Dendritic cell treated with granulocyte-macrophage colony-stimulating factor and Interleukin-4, amounts not matched to agents 40 ng/mL and 50 ng/mL, for 4 days (primary cell): ENCODE results near the gene PTOV1.

Source experiments
- H3K27ac Mint-ChIP-seq: one replicate; pipeline ENCODE4 v1.8.0; 2022; ENCODE audit warnings: mild to moderate bottlenecking, mixed read lengths
- H3K27me3 Mint-ChIP-seq: one replicate; pipeline ENCODE4 v1.8.0; 2022; ENCODE audit warnings: mild to moderate bottlenecking, mixed read lengths
- H3K36me3 Mint-ChIP-seq: one replicate; pipeline ENCODE4 v1.8.0; 2022; ENCODE audit warnings: low read depth, mixed read lengths
- H3K4me1 Mint-ChIP-seq: one replicate; pipeline ENCODE4 v1.8.0; 2022; ENCODE audit warnings: low read depth, mixed read lengths
- H3K4me3 Mint-ChIP-seq: one replicate; pipeline ENCODE4 v1.8.0; 2022; ENCODE audit warnings: mild to moderate bottlenecking, moderate library complexity, mixed read lengths
- H3K9me3 Mint-ChIP-seq: one replicate; pipeline ENCODE4 v1.8.0; 2022; ENCODE audit warnings: mixed read lengths
- intact Hi-C: fragments of 100-400 bp; cut with micrococcal nuclease; formaldehyde crosslinking; loops from one replicate; pipeline ENCODE4 v1.15.0; 2022

PTOV1 gene

DNA sequence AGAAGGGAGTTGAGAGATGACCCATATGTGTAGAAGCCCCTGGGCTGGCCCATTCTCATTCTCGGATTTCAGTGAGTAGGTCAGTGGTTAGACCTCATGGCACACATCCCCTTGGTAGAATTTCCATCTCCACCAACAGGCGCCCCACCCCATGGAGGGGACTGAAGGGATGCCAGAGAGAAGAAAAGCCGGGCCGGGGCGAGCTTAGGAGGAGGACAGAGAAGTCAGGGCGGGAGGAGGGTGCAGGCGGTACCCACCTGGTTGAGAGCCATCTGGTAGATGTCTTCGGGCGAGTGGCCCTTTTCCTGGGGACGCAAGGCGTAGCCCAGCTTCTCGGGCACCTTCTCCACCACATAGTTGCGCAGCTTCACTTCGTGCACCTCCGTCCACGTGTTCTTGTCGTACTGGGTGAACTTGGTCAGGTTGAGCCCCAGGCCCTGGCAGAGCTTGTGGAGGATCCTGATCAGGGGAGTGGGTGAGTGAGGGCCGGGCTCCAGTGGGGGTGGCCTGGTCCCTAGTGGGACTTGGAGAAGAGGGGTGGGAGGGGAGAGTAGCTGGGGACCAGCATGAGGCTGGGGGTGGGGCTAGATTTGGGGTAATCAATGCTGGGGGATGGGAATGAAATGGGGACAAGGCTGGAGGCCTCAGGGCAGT, 43.2 kb downstream of the PTOV1 start:
- no peaks in the 10 kb centered on the region for H3K9me3 Mint-ChIP-seq
- intact Hi-C loops: loop anchor here (5.0 kb wide), 1 partner anchor 33 kb away; the partner anchor contains the start of genes ATF5 and NUP62
- no peaks in the 10 kb centered on the region for H3K36me3 Mint-ChIP-seq
- peaks cover 6% of the 10 kb centered on the region for H3K27me3 Mint-ChIP-seq
- H3K4me1 Mint-ChIP-seq: peaks cover 95% of the 10 kb centered on the region
- H3K4me3 Mint-ChIP-seq: peak overlapping the region; percentile 94
- peak overlapping the region; percentile 95 for H3K27ac Mint-ChIP-seq

DNA sequence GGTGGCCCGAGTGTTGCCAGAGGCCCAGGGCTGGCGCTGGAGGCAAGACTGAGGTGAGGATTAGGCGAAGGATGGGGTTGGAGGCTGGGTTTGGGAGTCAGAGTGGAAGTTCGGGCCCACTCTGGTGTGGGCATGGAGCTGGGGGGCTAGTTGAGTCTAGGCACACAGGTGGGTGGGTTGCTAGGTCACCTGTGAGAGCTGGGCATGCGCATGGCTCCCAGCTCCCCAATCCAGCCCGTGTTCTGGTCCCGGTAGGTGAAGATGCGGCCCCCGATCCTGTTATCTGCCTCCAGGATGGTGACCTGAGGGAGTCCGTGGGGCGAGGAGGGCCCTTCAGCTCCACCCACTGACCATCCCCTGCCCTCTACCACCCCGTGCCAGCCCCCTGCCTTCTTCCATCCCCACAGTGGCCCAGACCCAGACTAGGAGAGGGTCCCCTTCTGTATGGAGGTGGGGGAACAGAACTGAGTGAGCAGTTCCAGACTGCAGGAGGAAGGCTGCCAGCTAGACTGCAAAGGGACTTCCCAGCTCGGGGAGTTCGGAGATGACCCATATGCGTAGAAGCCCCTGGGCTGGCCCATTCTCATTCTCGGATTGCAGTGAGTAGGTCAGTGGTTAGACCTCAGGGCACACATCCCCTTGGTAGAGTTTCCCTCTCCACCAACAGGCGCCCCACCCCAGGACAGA, 44.1 kb downstream of the PTOV1 start:
- peaks cover 6% of the 10 kb centered on the region for H3K27me3 Mint-ChIP-seq
- H3K9me3 Mint-ChIP-seq: no peaks in the 10 kb centered on the region
- H3K36me3 Mint-ChIP-seq: no peaks in the 10 kb centered on the region
- peak overlapping the region; percentile 94 for H3K4me3 Mint-ChIP-seq
- peak overlapping the region; percentile 95 for H3K27ac Mint-ChIP-seq
- H3K4me1 Mint-ChIP-seq: peaks cover 88% of the 10 kb centered on the region
- intact Hi-C loops: loop anchor here (5.0 kb wide), 1 partner anchor 32 kb away; the partner anchor contains the start of genes ATF5 and NUP62

DNA sequence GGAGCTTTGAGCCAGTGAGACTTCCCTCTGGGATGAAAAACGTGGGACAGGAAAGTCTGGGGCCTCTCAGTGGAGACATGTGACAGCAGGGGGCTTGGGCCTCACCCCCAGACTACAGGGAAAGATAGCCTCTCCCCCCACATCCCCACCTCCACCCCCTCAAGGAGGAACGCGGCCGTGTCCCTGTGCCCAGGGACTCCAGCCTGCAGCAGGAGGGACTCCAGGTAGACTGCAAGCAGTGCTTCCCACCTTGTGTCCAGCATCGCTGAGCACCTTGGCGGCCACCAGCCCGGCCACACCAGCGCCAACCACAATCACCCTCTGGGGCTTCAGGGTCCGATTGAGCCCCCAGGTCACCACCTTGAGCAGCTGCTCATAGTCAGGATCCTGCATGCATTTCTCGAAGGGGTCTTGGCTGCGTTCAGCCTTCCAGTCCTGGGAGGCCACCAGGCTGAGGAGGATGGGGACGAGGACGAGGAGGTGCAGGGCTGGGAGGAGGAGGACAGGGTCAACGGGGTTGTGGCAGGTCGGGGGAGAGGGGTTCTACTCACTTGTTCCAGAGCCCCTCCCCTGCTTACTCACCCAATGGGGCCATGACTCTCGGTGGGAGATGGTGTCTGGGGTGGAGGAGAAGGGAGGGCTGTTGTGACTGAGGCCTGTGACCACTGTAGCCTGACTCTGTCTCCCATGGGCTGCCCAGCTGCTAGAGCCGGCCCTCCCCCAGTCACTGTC, 44.8 kb downstream of the PTOV1 start:
- H3K9me3 Mint-ChIP-seq: no peaks in the 10 kb centered on the region
- H3K27ac Mint-ChIP-seq: peak overlapping the region; percentile 95
- peaks cover 82% of the 10 kb centered on the region for H3K4me1 Mint-ChIP-seq
- H3K36me3 Mint-ChIP-seq: no peaks in the 10 kb centered on the region
- intact Hi-C loops: no loop called here
- peak overlapping the region; percentile 94 for H3K4me3 Mint-ChIP-seq
- peaks cover 6% of the 10 kb centered on the region for H3K27me3 Mint-ChIP-seq

DNA sequence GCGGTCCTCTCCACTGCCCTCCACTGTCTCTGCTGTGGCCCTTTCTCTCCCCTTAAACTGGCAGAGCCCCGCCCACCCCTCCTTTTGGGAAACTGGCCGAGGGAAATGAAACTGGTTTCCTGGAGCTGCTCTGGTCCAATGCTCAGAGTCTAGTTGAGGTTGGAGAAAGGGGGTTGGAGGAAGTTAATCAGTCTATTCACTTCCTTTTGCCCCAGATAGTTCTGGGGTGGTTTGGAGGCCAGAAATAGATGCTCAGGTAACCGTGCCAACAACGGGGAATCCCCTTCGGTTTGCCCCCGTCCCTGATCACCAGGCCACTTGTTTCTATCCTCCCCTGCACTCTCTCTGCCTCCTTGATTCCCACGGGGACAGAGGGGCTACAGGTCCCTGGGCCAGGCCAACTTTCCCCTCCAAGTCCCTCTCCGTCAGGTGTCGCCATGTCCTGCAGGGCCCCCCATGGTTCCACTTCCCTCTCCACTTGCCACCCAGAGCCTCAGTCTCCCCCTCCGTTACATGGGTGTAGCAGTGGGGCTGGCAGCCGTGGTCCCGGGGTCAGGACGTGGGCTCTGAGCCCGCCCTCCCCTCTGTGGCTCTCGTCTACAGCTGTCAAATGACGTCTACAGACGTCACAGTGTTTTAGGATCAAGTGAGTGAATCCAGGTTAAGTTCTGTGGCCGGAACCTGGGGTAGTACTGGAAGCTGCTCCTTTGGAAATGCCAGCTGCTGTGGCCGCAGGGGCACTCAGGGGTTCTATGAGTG, 46.1 kb downstream of the PTOV1 start, which contains the start of gene IL4I1:
Gene IL4I1 (minus strand): TSS at position 25 of the 759 bp plus-strand sequence. CDS start 727 bp downstream, outside the sequence.
- H3K36me3 Mint-ChIP-seq: no peaks in the 10 kb centered on the region
- no peaks in the 10 kb centered on the region for H3K9me3 Mint-ChIP-seq
- H3K27me3 Mint-ChIP-seq: peaks cover 6% of the 10 kb centered on the region
- H3K4me1 Mint-ChIP-seq: peaks cover 74% of the 10 kb centered on the region
- peak within 1 kb of the TSS; percentile 95 for H3K27ac Mint-ChIP-seq
- peak within 1 kb of the TSS; percentile 94 for H3K4me3 Mint-ChIP-seq
- intact Hi-C loops: no loop called here

DNA sequence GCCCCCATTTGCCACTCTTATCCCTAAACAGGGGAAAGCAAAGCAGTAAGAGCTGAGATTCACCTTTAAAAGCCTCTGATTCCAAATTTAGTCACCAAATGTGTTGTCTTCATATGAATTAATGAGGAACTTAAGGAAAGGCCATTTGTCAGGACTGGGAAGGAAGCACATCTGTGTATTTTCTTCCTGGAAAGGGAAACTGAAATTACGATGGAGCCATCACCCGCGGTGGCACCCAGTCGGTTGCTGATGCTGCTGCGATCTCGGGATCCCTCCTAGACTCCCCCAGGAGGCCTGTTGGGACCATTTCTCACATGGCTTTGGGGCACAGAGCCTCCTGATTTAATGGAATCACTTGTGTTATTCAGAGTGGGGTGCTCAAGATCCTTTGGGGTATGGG, 53.2 kb downstream of the PTOV1 start:
- peaks cover 67% of the 10 kb centered on the region for H3K4me1 Mint-ChIP-seq
- peak overlapping the region; percentile 65 for H3K4me3 Mint-ChIP-seq
- no peaks in the 10 kb centered on the region for H3K9me3 Mint-ChIP-seq
- peak overlapping the region; percentile 88 for H3K27ac Mint-ChIP-seq
- no peaks in the 10 kb centered on the region for H3K27me3 Mint-ChIP-seq
- peaks cover 39% of the 10 kb centered on the region for H3K36me3 Mint-ChIP-seq
- intact Hi-C loops: no loop called here

DNA sequence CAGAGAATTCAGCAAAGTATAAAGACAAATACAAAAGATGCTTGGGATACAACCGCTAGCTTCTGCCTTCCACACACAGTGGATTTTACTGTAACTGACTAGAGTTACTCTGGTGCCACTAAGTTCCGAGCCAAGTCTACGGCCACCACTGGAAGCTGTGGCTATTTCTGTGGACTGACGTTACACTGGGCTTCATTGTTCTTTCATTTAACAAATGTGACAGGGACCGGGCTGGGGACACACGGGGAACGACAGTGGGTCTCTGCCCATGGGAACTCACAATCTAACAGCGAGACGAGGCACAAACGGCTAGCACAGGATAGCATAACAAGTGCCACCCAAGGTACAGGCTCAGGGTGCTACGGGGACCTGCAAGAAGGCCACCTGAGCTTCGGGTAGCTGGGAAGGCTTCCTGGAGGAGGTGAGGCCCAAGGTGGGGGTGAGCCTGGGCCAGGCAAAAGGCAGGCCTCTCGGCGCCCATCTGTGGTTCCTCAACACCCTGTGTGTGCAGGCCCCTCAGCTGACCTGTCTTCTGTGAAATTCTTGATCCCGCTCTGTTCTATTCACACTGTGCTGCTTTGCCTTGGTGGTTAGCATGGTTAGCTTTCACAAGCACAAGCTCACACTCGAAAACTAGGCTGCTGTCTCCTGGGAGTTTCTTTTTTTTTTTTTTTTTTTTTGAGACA, 56.1 kb downstream of the PTOV1 start:
- Mint-ChIP-seq H3K27ac (peak overlapping the region; percentile 25), H3K36me3 (peaks cover 65% of the 10 kb centered on the region), H3K27me3 (no peaks in the 10 kb centered on the region), H3K4me1 (peaks cover 81% of the 10 kb centered on the region), H3K4me3 (no peak overlapping the region), H3K9me3 (no peaks in the 10 kb centered on the region)
- intact Hi-C loops: no loop called here

DNA sequence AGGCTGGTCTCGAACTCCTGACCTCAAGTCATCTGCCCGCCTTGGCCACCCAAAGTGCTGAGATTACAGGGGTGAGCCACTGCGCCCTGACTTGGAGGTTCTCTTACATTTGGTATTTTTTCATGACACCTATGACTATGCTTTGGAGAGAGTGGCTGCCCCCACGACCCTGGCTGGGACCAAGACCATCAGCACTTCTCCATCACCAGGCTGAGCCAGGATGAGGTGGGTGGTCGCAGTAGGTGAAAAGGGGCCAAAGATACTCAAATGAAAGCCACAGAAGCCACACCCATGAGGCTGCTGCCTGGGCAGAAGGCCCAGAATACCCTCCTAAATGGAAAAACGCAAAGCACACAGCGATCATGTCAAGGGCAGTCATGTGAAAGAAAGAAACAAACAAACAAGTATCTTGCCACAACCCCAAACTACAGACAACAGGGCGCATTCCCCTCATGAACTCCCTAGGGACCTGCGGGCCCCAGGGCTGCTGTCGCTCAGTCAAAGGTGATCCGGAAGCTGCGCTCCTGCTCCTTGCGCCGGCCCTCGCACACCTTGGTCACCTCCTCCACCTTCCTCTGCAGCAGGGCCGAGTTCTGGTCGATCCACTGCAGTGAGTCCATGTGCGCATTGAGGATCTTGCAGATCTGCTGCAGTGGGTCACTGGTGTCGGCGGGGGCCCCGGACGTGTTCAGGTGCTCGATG, 56.9 kb downstream of the PTOV1 start:
- intact Hi-C loops: no loop called here
- Mint-ChIP-seq H3K4me1 (peaks cover 87% of the 10 kb centered on the region), H3K27me3 (no peaks in the 10 kb centered on the region), H3K27ac (peak overlapping the region; percentile 25), H3K36me3 (peaks cover 73% of the 10 kb centered on the region), H3K9me3 (no peaks in the 10 kb centered on the region), H3K4me3 (no peak overlapping the region)

DNA sequence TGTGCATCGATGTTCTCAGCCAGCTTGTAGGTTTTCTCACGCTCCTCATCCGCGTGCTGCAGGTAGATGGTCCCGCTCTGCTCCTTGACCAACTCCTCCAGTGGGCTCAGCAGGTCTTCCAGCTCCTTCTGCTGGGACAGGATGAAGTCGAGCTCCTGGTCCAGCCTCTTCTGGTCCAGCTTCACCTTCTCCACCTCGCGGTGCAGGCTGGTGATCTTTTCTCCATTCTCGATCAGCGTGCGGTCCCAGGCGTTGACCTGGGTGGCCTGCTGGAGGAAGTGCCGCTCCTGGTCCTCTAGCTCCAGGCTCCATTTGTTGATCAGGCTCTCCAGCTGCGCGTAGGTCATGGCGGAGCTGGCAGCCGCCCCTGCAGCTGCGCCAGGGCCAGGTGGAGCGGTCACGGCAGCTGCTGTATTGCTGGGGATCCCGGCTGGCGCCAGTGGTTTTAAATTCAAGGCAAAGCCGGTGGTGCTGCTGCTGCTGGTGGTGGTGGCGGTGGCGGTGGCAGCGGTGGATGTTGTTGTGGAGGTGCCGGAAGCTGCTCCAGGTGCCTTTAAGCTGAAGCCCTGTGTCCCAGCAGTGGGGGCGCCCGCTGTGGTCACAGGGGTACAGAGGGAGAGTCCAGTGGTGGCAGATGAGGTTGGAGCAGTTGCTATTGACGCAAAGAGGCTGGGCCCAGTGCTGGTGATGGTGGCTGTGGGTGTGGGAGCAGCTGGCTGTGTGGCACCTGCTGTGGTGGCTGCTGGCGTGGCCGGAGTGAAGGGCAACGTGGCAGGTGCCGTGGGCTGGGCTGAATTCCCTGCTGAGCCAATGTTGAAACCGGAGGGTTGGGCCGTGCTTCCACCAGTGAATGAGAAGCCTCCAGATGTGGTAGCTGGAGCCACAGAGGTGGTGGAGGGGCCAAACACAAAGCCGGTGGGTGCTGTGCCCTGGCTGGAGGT, 57.8 kb downstream of the PTOV1 start:
- Mint-ChIP-seq H3K4me3 (no peak overlapping the region), H3K27ac (peak overlapping the region; percentile 16), H3K9me3 (no peaks in the 10 kb centered on the region), H3K36me3 (peaks cover 82% of the 10 kb centered on the region), H3K4me1 (peaks cover 87% of the 10 kb centered on the region), H3K27me3 (no peaks in the 10 kb centered on the region)
- intact Hi-C loops: no loop called here

DNA sequence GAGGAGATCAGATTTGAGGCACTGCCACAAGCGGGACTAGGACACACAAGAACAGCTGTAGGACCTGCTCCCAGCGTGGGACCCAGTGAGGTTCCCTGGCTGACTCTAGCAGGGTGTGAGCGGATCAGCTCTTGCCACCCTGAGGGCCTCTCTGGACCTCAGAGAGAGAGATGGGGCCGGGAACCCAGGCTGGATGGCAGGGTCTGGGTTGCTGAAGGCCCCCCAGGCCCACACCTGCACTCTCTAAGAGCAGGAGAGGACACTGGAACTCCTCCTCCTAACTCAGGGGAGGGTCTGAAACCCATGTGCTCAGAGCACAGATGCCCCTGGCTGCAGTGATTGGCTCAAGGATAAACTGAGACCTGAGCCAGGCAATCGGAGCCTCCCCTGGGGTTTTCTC, 59.2 kb downstream of the PTOV1 start:
- Mint-ChIP-seq H3K27me3 (no peaks in the 10 kb centered on the region), H3K9me3 (no peaks in the 10 kb centered on the region), H3K4me3 (no peak overlapping the region), H3K4me1 (peaks cover 90% of the 10 kb centered on the region), H3K27ac (peak overlapping the region; percentile 83), H3K36me3 (peaks cover 96% of the 10 kb centered on the region)
- intact Hi-C loops: no loop called here
